ENCODE data around the gene NARF. TPM values are rescaled to one million over a fixed set of nuclear protein-coding genes. Genes with fewer than 3 reads are reported as not detected.

The NARF gene
- total and polyA plus RNA-seq, 2 of the 8 experiments (the other 6 are each of a cell fraction or from before 2014, with no cell fraction given) = 97.4 to 131 TPM

DNA sequence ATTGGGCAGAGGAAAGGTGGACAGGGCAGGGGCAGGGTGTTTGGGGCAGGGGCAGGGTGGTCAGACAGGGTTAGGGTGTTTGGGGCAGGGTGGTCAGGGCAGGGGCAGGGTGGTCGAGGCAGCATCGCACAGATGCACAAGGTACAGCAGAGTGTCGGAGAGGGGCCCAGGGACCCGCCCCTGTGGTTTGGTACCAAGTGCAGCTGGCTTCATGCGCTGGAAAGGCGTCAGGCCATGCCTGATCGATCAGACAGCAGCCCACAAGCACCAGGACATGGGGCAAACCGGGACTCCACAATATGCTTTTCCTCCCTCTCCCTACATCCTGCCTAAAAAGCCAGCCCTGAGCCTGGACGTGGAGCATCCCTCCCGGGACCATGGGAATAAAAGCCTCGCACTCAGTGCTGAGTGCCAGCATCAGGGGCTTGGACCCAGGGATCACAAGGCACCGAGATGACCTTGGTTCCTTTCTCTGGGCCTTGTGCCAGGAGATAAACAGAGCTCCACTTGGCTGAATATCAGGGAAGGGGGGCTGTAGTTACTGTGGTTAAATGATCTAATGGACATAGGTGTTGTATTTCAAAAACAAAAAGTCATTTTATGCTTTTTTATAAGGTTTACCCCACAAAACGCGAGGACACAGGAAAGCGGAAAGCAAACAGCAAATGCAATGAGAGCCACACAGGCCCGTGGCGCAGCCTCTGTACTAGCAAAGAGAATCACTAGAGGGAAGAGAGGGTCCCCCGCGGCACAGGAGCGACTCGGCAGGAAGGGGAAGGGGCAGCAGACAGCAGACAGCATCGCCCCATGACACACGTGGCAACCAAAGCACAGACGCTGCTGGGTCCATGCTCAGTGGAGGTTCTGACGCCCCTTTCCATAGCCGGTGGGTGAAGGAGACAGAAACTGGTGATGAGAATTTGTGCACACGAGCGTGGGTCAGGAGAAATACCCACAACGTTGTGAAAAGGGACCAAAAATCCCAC lies 45.7 kb upstream of the NARF start:
- no peak overlapping the region for H3K27ac ChIP-seq (ENCODE audit: low read depth, low read length)
- H3K27me3 ChIP-seq (replicated peaks in 1 of 4; ENCODE audit: control insufficient read depth in 3 of 4, extremely low read depth in 1 of 4, insufficient read depth in 3 of 4, low read length in 3 of 4) = no peaks in the 10 kb centered on the region
- H2BK120ac ChIP-seq (replicated peaks; ENCODE audit: low read depth, low read length) = no peak overlapping the region
- no peak overlapping the region for H2BK12ac ChIP-seq (ENCODE audit: low read depth, low read length)
- H4K8ac ChIP-seq (ENCODE audit: extremely low read depth, insufficient read depth, low read length) = no peak overlapping the region
- no peak overlapping the region for H2BK20ac ChIP-seq (ENCODE audit: low read length)
- no peaks in the 10 kb centered on the region for H3K36me3 ChIP-seq (ENCODE audit: control insufficient read depth in 2 of 4, insufficient read depth in 4 of 4, low read length in 3 of 4)
- no peaks in the 10 kb centered on the region for H3K79me2 ChIP-seq (ENCODE audit: control insufficient read depth in 1 of 2, insufficient read depth in 2 of 2, low read length in 2 of 2)
- peaks cover 3% of the 10 kb centered on the region for H3K23me2 ChIP-seq (ENCODE audit: low read depth, low read length)
- H3K14ac ChIP-seq (ENCODE audit: insufficient read length) = no peak overlapping the region
- H3K9ac ChIP-seq (replicated peaks in 1 of 4; ENCODE audit: extremely low read depth in 1 of 4, low read depth in 3 of 4, low read length in 3 of 4) = no peak overlapping the region
- H2AK5ac ChIP-seq (ENCODE audit: low read depth, low read length) = no peak overlapping the region
- H3K4me1 ChIP-seq (replicated peaks in 1 of 4; ENCODE audit: control insufficient read depth in 3 of 4, insufficient read depth in 4 of 4, low read length in 3 of 4) = peaks cover 0 to 2% (median 0%) of the 10 kb centered on the region in 4 experiments; a peak in 3 of 7 replicates
- no peak for DNase-seq (ENCODE audit: low read depth in 1 of 2, low spot score in 2 of 2)
- ChIA-PET POLR2A (ENCODE audit: partially characterized antibody) (interaction anchor here (0.6 to 1.5 kb wide), 2 partner anchors 22 to 28 kb away, joined by 4 read pairs; no protein-coding TSS in a partner anchor), CTCF (ENCODE audit: partially characterized antibody) (interaction anchor here (0.6 to 1.3 kb wide), 6 partner anchors 10 to 590 kb away, joined by 3 to 5 read pairs (median 3); no protein-coding TSS in a partner anchor)
- no peak overlapping the region for H2AFZ ChIP-seq (ENCODE audit: low read length)
- no peak overlapping the region for H4K5ac ChIP-seq (ENCODE audit: insufficient read length, low read depth, low read length)
- no peaks in the 10 kb centered on the region for H3K9me3 ChIP-seq (ENCODE audit: insufficient read depth in 2 of 2, low read depth in 1 of 2, low read length in 1 of 2)
- no peak for FAIRE-seq
- H2BK15ac ChIP-seq (ENCODE audit: low read length) = no peak overlapping the region
- no peak overlapping the region for H3K4me2 ChIP-seq (ENCODE audit: insufficient read depth in 1 of 2, low read depth in 2 of 2, low read length in 2 of 2)
- no peak overlapping the region for H2BK5ac ChIP-seq (ENCODE audit: low read depth, low read length)
- no peak overlapping the region for H3K23ac ChIP-seq (ENCODE audit: insufficient read length)
- H3K18ac ChIP-seq (ENCODE audit: extremely low read depth, low read length) = no peak overlapping the region
- H3K4me3 ChIP-seq (ENCODE audit: extremely low read depth in 1 of 4, insufficient read depth in 2 of 4, low read depth in 3 of 4, low read length in 4 of 4) = no peak overlapping the region
- H3K79me1 ChIP-seq (ENCODE audit: low read depth, low read length) = peaks cover 2% of the 10 kb centered on the region; the same call in 1 of the 2 replicates
- peaks cover 6 to 9% of the 10 kb centered on the region in 2 experiments for H4K20me1 ChIP-seq (replicated peaks in 1 of 2; ENCODE audit: control insufficient read depth in 1 of 2, insufficient read depth in 2 of 2, low read length in 2 of 2)
- 86% methylated on average over 29 of the region's 29 CpGs; no CpG with 5 or more reads in 1 of the 2 experiments for WGBS, 2 experiments (ENCODE audit: extremely low coverage in 1 of 2, insufficient coverage in 1 of 2, insufficient read length in 1 of 2, insufficient replicate concordance in 2 of 2, low coverage in 1 of 2, low lambda C conversion rate in 2 of 2, missing lambda C conversion rate in 1 of 2)
- no peak overlapping the region for H4K91ac ChIP-seq (replicated peaks; ENCODE audit: insufficient read length, low read length)
- H3K56ac ChIP-seq (replicated peaks; ENCODE audit: insufficient read length, low read depth, low read length) = no peak overlapping the region
- TF ChIP-seq GABPA (IDR thresholded peaks at IDR 0.05; ENCODE audit: borderline replicate concordance, insufficient read depth, low read length) (no peak), SIRT6 (IDR thresholded peaks at IDR 0.05; ENCODE audit: low read length) (no peak), SP1 (IDR thresholded peaks at IDR 0.05; ENCODE audit: low read depth, low read length) (no peak), TAF1 (IDR thresholded peaks at IDR 0.05; ENCODE audit: low read depth, low read length) (no peak), BACH1 (IDR thresholded peaks at IDR 0.05; ENCODE audit: low read length) (no peak), KDM4A (IDR thresholded peaks at IDR 0.05; ENCODE audit: low read depth, low read length, severe bottlenecking) (no peak), ASH2L (IDR thresholded peaks at IDR 0.05; ENCODE audit: low read length) (no peak), JUN (IDR thresholded peaks at IDR 0.05; ENCODE audit: low read depth, low read length) (no peak)
- no peak overlapping the region for H3K4ac ChIP-seq (replicated peaks; ENCODE audit: insufficient read length, low read depth, low read length)
